BLaER1 (cell line): ENCODE data around the gene CEP85L.

Source experiments
- H3K27ac ChIP-seq: shearing (Covaris generic); formaldehyde crosslinking; 2 replicates; pipeline ENCODE4 v1.8.1; 2022
- H3K27me3 ChIP-seq: shearing (Covaris generic); formaldehyde crosslinking; 2 replicates; pipeline ENCODE4 v1.8.1; 2022
- H3K36me3 ChIP-seq: shearing (Covaris generic); formaldehyde crosslinking; 2 replicates; pipeline ENCODE4 v1.8.1; 2022
- H3K4me1 ChIP-seq: shearing (Covaris generic); formaldehyde crosslinking; 2 replicates; pipeline ENCODE4 v1.8.1; 2022
- H3K4me2 ChIP-seq: shearing (Covaris generic); formaldehyde crosslinking; 2 replicates; pipeline ENCODE4 v1.8.1; 2022
- H3K4me3 ChIP-seq: shearing (Covaris generic); formaldehyde crosslinking; 2 replicates; pipeline ENCODE4 v1.8.1; 2022
- H3K9ac ChIP-seq: shearing (Covaris generic); formaldehyde crosslinking; 2 replicates; pipeline ENCODE4 v1.8.1; 2022
- H3K9me3 ChIP-seq: shearing (Covaris generic); formaldehyde crosslinking; 2 replicates; pipeline ENCODE4 v1.8.1; 2022
- H4K20me1 ChIP-seq: shearing (Covaris generic); formaldehyde crosslinking; 2 replicates; pipeline ENCODE4 v1.8.1; 2022
- Cebpa-rat ChIP-seq: shearing (Covaris generic); IDR thresholded peaks from 2 replicates; pipeline ENCODE4 v1.8.1; 2022

CEP85L gene

DNA sequence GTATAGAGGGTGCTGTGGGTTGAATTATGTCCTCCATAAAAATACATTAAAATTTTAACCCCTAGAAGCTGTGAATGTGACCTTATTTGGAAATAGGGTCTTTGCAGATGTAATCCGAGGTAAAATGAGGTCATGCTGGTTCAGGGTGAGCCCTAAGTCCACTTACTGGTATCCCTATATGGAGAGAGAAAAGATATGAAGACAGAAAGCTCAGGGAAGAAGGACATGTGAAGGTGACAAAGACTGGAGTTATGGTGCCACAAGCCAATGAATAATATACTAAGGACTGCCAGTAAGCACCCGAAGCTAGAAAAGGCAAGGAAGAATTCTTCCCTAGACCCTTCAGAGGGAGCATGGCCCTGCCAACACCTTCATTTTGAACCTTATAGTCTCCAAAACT, 53.1 kb downstream of the CEP85L start:
- no peak overlapping the region for H3K9ac ChIP-seq
- H4K20me1 ChIP-seq = no peaks in the 10 kb centered on the region
- TF ChIP-seq Cebpa-rat = no peak
- H3K4me2 ChIP-seq = no peak overlapping the region
- no peaks in the 10 kb centered on the region for H3K36me3 ChIP-seq
- H3K27ac ChIP-seq = no peak overlapping the region
- no peaks in the 10 kb centered on the region for H3K4me1 ChIP-seq
- H3K4me3 ChIP-seq = no peak overlapping the region
- H3K27me3 ChIP-seq = no peaks in the 10 kb centered on the region
- 0 out of 2 replicates have a peak, but pooled peaks cover 4% of the 10 kb centered on the region for H3K9me3 ChIP-seq

DNA sequence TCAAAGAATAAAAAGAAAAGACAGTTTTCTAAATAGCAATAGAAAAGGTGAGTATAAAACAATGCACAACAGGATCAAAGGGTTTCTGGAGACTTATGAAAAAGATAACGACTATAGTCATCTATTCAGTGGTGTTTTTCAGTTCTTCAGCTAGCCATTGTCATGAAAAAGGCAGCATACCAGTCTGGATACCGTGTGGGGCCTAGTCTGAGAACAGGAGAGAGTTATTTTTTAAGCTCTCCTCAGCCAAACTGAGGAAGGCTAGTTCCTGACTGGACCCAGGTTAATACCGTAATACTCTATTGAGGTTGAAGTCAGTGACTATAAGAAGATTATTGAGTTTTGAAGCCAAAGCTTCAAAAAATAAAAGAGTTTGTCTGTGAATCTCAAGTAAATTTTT, 53.8 kb downstream of the CEP85L start:
- no peak overlapping the region for H3K4me3 ChIP-seq
- no peak for TF ChIP-seq Cebpa-rat
- H3K4me1 ChIP-seq = no peaks in the 10 kb centered on the region
- no peaks in the 10 kb centered on the region for H3K9me3 ChIP-seq
- H3K36me3 ChIP-seq = no peaks in the 10 kb centered on the region
- no peak overlapping the region for H3K9ac ChIP-seq
- H3K4me2 ChIP-seq = no peak overlapping the region
- H3K27ac ChIP-seq = no peak overlapping the region
- H4K20me1 ChIP-seq = no peaks in the 10 kb centered on the region
- H3K27me3 ChIP-seq = no peaks in the 10 kb centered on the region

DNA sequence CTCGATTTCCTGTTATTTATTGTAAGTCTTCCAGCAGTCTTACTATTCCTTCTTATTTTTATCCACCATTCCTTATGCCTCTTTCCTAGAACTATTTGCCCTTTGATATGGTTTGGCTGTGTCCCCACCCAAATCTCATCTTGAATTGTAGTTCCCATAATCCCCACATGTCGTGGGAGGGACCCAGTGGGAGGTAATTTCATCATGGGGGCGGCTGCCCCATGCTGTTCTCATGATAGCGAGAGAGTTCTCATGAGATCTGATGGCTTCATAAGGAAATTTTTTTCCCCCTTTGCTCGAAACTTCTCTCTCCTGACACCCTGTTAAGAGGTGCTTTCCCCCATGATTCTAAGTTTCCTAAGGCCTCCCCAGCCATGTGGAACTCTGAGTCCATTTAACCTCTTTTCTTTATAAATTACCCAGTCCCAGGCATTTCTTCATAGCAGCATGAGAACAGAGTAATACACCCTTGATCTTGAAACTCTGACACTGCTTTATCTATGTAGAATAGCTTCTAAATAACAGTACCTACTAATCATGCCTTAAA, 54.5 kb downstream of the CEP85L start:
- Histone ChIP-seq H3K4me3 (no peak overlapping the region), H4K20me1 (no peaks in the 10 kb centered on the region), H3K27me3 (no peaks in the 10 kb centered on the region), H3K27ac (no peak overlapping the region), H3K36me3 (no peaks in the 10 kb centered on the region), H3K9ac (no peak overlapping the region), H3K4me2 (no peak overlapping the region), H3K4me1 (no peaks in the 10 kb centered on the region), H3K9me3 (no peaks in the 10 kb centered on the region)
- TF ChIP-seq Cebpa-rat = no peak

GRCh38 chr6:118594877-118595276, 56.5 kb downstream of the CEP85L start:
- H3K9me3 ChIP-seq = no peaks in the 10 kb centered on the region
- H4K20me1 ChIP-seq = no peaks in the 10 kb centered on the region
- H3K27me3 ChIP-seq = no peaks in the 10 kb centered on the region
- H3K27ac ChIP-seq = no peak overlapping the region
- H3K4me3 ChIP-seq = no peak overlapping the region
- H3K36me3 ChIP-seq = no peaks in the 10 kb centered on the region
- TF ChIP-seq Cebpa-rat = no peak
- peaks cover 6% of the 10 kb centered on the region for H3K4me1 ChIP-seq
- no peak overlapping the region for H3K9ac ChIP-seq
- no peak overlapping the region for H3K4me2 ChIP-seq

DNA sequence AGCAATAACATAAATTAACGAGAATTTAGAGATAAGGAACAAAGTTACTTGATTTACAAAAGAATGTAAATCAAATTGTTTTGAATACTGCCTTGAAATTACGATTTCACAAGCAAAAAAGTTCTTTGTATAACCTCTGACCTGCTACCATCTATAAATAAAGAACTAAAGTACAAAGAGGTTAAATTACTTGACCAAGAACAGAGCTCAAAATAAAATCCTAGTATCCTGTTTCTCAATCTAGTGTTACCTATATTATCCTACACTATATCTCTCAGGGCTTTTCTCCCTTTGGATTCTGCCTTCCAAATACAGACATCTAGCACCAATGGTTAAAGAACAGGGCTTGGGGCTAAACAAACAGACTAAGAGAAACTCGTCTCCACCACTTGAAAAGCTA, 59.5 kb downstream of the CEP85L start:
- H3K4me1 ChIP-seq = peaks cover 13% of the 10 kb centered on the region
- H4K20me1 ChIP-seq = no peaks in the 10 kb centered on the region
- no peaks in the 10 kb centered on the region for H3K36me3 ChIP-seq
- H3K4me3 ChIP-seq = no peak overlapping the region
- H3K9ac ChIP-seq = no peak overlapping the region
- no peaks in the 10 kb centered on the region for H3K9me3 ChIP-seq
- no peak overlapping the region for H3K4me2 ChIP-seq
- TF ChIP-seq Cebpa-rat = no peak
- no peak overlapping the region for H3K27ac ChIP-seq
- H3K27me3 ChIP-seq = no peaks in the 10 kb centered on the region

DNA sequence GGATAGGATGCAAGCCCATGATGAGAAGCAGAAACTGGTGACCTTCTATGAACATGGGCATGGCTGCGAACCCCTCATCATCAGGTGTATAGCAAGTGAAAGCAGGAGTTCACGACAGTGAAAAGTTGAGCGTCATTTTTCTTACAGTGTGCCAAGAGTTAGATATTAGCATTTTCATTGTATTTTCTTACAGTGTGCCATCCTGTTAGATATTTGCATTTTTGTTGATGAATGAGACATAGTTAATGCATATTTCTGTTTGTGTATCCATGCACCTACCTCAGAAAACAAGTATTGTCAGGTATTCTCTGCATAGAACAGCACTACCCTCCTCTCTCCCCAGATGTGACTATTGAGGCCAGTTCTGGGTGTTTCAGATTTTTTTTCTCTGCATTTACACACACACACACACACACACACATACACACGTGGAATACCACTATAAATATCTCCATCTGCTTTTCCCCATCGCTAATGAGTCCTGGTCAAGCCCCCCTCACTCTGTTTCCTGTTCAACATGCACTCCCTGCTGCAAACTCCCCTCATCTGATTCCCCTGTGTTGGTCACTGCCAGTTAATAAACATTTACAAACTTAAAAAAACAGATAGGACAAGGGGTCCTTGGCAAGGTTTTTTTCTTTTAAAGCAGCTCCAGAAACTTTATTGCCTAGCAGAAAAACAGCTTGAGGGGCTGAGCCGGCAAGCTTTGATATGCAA, 61.6 kb downstream of the CEP85L start:
- 0 out of 2 replicates have a peak, but pooled peaks cover 2% of the 10 kb centered on the region for H4K20me1 ChIP-seq
- TF ChIP-seq Cebpa-rat = no peak
- H3K27ac ChIP-seq = no peak overlapping the region
- H3K4me3 ChIP-seq = no peak overlapping the region
- H3K9ac ChIP-seq = no peak overlapping the region
- H3K27me3 ChIP-seq = no peaks in the 10 kb centered on the region
- H3K36me3 ChIP-seq = no peaks in the 10 kb centered on the region
- no peaks in the 10 kb centered on the region for H3K9me3 ChIP-seq
- H3K4me1 ChIP-seq = peaks cover 13% of the 10 kb centered on the region
- H3K4me2 ChIP-seq = no peak overlapping the region

- Histone ChIP-seq H3K9ac (no peak overlapping the region), H3K4me3 (no peak overlapping the region), H4K20me1 (0 out of 2 replicates have a peak, but pooled peaks cover 6% of the 10 kb centered on the region), H3K4me1 (peaks cover 13% of the 10 kb centered on the region), H3K9me3 (no peaks in the 10 kb centered on the region), H3K4me2 (no peak overlapping the region), H3K27ac (no peak overlapping the region), H3K36me3 (no peaks in the 10 kb centered on the region), H3K27me3 (no peaks in the 10 kb centered on the region)
- TF ChIP-seq Cebpa-rat = no peak
Measured at GRCh38 chr6:118589186-118589585, 62.2 kb downstream of the CEP85L start.

- no peak overlapping the region for H3K27ac ChIP-seq
- no peak overlapping the region for H3K9ac ChIP-seq
- H3K9me3 ChIP-seq = no peaks in the 10 kb centered on the region
- H3K4me2 ChIP-seq = no peak overlapping the region
- TF ChIP-seq Cebpa-rat = no peak
- H3K36me3 ChIP-seq = no peaks in the 10 kb centered on the region
- H3K4me3 ChIP-seq = no peak overlapping the region
- H4K20me1 ChIP-seq = 0 out of 2 replicates have a peak, but pooled peaks cover 6% of the 10 kb centered on the region
- H3K27me3 ChIP-seq = no peaks in the 10 kb centered on the region
- H3K4me1 ChIP-seq = peaks cover 13% of the 10 kb centered on the region
Measured at GRCh38 chr6:118588626-118589025, 62.8 kb downstream of the CEP85L start.

DNA sequence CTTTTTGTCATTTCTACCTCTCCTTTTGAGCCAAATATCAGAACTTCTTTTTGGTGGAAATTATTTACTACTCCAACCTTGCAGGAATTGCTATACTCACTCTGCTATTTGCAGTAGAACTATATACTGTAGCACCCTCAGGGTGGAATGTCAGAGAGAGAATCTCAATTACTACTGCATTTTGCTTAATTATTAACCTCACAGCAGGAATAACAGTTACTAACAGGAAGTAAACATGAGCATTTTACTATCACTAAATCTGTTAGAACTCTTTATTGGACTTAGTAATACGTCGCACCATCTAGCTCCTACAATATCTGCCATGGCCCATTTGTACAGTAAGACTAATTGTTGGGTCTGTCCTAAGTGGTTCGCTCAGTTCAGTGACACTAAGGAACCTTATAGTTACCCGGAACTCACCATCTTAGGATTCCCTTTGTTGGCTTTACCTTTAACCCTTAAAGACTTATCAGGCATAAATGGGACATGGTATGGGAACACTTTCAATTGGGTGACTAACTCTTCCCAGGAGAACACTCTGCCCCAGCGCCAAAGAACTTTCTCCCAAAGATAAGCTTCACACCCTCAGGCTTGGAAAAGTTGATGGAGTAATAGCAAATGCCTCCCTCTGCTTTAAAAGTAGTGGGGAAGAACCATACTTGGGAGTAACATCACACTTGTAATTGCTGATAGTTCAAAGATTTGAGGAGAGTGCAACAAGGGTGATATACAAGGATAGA, 64.5 kb downstream of the CEP85L start:
- Histone ChIP-seq H3K4me2 (no peak overlapping the region), H3K4me1 (peaks cover 13% of the 10 kb centered on the region), H3K4me3 (no peak overlapping the region), H3K36me3 (no peaks in the 10 kb centered on the region), H3K9ac (no peak overlapping the region), H4K20me1 (peaks cover 11% of the 10 kb centered on the region; the same call in 1 of the 2 replicates), H3K27ac (no peak overlapping the region), H3K9me3 (no peaks in the 10 kb centered on the region), H3K27me3 (no peaks in the 10 kb centered on the region)
- TF ChIP-seq Cebpa-rat = no peak

GRCh38 chr6:118584911-118585310, 66.5 kb downstream of the CEP85L start:
- H3K9ac ChIP-seq = no peak overlapping the region
- H4K20me1 ChIP-seq = peaks cover 11% of the 10 kb centered on the region; the same call in 1 of the 2 replicates
- H3K9me3 ChIP-seq = peaks cover 6% of the 10 kb centered on the region
- H3K27ac ChIP-seq = no peak overlapping the region
- TF ChIP-seq Cebpa-rat = no peak
- H3K4me2 ChIP-seq = no peak overlapping the region
- no peaks in the 10 kb centered on the region for H3K27me3 ChIP-seq
- H3K36me3 ChIP-seq = no peaks in the 10 kb centered on the region
- H3K4me1 ChIP-seq = peaks cover 8% of the 10 kb centered on the region
- no peak overlapping the region for H3K4me3 ChIP-seq
